ENCODE data around the gene HSF2.

DNA sequence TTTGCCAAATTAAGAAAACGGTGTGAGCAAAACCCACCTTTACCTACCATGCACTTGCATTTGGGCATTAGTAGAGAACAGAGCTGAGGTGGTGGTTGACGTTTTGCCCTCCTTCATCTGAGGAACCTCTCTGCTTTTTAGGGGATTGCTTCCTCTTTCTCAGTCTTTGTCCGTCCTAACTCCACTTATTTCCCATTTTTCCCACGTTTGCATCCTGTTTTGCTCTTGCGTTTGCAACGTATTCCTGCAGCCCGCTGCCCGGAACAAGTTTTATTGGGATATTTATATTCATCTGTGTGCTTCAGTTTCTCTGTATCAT, 72.5 kb downstream of the HSF2 start:
- TF ChIP-seq, protein P1, sequence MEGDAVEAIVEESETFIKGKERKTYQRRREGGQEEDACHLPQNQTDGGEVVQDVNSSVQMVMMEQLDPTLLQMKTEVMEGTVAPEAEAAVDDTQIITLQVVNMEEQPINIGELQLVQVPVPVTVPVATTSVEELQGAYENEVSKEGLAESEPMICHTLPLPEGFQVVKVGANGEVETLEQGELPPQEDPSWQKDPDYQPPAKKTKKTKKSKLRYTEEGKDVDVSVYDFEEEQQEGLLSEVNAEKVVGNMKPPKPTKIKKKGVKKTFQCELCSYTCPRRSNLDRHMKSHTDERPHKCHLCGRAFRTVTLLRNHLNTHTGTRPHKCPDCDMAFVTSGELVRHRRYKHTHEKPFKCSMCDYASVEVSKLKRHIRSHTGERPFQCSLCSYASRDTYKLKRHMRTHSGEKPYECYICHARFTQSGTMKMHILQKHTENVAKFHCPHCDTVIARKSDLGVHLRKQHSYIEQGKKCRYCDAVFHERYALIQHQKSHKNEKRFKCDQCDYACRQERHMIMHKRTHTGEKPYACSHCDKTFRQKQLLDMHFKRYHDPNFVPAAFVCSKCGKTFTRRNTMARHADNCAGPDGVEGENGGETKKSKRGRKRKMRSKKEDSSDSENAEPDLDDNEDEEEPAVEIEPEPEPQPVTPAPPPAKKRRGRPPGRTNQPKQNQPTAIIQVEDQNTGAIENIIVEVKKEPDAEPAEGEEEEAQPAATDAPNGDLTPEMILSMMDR (IDR thresholded peaks at IDR 0.05): no peak
- TF ChIP-seq EZH2 (IDR thresholded peaks at IDR 0.05; ENCODE audit: borderline replicate concordance, insufficient read depth, low read depth, low read length, poor library complexity, severe bottlenecking): no peak

Data from B cell (primary cell).